ENCODE results near the gene MATN3.

The MATN3 gene

DNA sequence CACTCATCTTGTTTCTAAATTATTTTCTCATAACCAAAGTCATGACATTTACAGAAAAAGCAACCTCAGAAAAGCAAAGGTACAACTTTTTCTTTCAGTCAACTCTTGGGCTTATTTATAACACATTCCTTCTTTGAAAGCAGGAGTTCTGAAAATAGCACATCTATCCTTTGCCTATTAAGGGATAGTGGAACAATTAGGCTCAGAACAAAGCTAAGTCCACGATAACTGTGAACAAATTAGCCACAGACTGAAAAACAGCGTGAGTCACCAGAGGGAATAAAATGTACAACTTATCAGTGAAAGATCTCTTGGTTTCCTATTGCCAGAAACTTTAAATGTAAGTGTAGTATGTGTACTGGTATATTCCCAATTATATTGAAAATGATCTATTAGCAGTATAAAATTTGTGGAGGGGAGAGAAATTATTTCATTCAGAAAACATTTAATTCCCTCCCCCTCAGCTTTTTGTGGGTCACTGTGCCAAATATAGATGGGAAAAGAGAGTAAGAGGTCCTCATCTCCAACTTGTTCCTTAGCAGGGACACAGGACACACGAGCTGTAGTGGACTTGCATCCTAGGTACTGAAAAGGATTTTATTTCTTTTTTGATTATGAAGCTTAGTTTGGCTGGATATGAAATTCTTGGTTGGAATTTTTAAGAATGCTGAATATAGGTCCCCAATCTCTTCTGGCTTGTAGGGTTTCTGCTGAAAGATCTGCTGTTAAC lies 15.4 kb upstream of the MATN3 start:
- in situ Hi-C loops (cut with HindIII; ENCODE audit: low sequenced_read_pairs): no loop called here
- peak; percentile 22 for DNase-seq (ENCODE audit: low read depth, low spot score)

GRCh38 chr2:20027260-20027677 lies 14.8 kb upstream of the MATN3 start:
- TF ChIP-seq, protein P1, sequence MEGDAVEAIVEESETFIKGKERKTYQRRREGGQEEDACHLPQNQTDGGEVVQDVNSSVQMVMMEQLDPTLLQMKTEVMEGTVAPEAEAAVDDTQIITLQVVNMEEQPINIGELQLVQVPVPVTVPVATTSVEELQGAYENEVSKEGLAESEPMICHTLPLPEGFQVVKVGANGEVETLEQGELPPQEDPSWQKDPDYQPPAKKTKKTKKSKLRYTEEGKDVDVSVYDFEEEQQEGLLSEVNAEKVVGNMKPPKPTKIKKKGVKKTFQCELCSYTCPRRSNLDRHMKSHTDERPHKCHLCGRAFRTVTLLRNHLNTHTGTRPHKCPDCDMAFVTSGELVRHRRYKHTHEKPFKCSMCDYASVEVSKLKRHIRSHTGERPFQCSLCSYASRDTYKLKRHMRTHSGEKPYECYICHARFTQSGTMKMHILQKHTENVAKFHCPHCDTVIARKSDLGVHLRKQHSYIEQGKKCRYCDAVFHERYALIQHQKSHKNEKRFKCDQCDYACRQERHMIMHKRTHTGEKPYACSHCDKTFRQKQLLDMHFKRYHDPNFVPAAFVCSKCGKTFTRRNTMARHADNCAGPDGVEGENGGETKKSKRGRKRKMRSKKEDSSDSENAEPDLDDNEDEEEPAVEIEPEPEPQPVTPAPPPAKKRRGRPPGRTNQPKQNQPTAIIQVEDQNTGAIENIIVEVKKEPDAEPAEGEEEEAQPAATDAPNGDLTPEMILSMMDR (IDR thresholded peaks at IDR 0.05; ENCODE audit: low read depth, low read length): no peak
- no peak for DNase-seq (ENCODE audit: low read depth, low spot score)
- no peak overlapping the region for H3K4me3 ChIP-seq (ENCODE audit: low read depth, low read length)
- in situ Hi-C loops (cut with HindIII; ENCODE audit: low sequenced_read_pairs): no loop called here

More for the DNA sequence above, 15.4 kb upstream of the MATN3 start:
- no peak overlapping the region for H3K4me3 ChIP-seq (ENCODE audit: low read depth, low read length)
- TF ChIP-seq, protein P1 (IDR thresholded peaks at IDR 0.05; ENCODE audit: low read depth, low read length): no peak

DNA sequence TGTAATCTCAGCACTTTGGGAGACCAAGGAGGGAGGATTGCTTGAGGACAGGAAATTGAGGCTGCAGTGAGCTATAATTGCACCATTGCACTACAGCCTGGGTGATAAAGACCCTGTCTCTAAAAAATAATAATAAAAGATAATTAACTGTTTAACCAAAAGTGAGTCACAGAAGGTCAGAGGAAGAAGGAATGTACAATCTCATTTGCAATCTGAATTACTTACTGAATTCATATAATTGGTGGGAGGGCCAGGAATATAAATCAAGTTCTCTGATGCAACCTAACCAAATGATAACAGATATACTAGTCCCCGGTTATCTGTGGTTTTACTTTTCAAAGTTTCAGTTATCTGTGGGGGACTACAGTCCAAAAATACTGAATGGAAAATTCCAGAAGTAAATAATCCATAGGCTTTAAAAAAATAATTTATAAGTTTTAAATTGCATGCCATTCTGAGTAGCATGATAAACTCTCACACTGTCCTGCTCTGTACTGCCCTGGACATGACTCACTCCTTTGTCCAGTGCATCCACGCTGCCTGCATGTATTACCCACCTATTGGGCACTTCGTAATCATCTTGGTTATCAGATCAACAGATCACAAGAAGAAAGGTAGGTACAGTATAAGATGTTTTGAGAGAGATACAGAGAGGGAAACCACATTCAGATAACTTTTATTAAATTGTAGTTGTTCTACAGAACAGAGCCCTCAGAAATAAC lies 12.8 kb upstream of the MATN3 start:
- H3K4me3 ChIP-seq (ENCODE audit: low read depth, low read length): no peak overlapping the region
- TF ChIP-seq, protein P1 (IDR thresholded peaks at IDR 0.05; ENCODE audit: low read depth, low read length): no peak
- in situ Hi-C loops (cut with HindIII; ENCODE audit: low sequenced_read_pairs): no loop called here
- no peak for DNase-seq (ENCODE audit: low read depth, low spot score)

- TF ChIP-seq, protein P1 (IDR thresholded peaks at IDR 0.05; ENCODE audit: low read depth, low read length): no peak
- no peak for DNase-seq (ENCODE audit: low read depth, low spot score)
- no peak overlapping the region for H3K4me3 ChIP-seq (ENCODE audit: low read depth, low read length)
- in situ Hi-C loops (cut with HindIII; ENCODE audit: low sequenced_read_pairs): no loop called here
These were observed 11.2 kb upstream of the MATN3 start for GRCh38 chr2:20023688-20024087.

GRCh38 chr2:20021405-20022009 lies 9.0 kb upstream of the MATN3 start:
- TF ChIP-seq, protein P1 (IDR thresholded peaks at IDR 0.05; ENCODE audit: low read depth, low read length): no peak
- no peak overlapping the region for H3K4me3 ChIP-seq (ENCODE audit: low read depth, low read length)
- in situ Hi-C loops (cut with HindIII; ENCODE audit: low sequenced_read_pairs): no loop called here
- DNase-seq (ENCODE audit: low read depth, low spot score): no peak

DNA sequence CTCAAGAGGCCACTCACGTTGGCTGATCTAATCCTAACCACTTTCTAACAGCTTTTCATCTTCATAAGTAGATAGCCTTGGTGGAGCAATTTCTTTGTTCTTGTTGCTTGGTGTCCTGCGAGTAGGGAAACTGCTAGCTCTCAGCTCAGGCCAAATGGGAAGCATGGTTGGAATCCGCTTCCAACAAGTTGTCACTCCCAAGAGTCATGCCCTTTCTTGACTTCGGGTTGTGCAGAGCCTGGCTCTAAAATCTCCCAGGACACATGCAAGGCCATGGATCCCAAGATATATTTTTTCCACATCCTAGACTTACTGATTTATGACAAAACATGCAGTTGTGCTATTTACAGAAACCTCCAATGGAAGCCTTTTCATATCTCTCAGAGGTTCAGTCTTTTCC lies 7.3 kb upstream of the MATN3 start:
- H3K4me3 ChIP-seq (ENCODE audit: low read depth, low read length): no peak overlapping the region
- TF ChIP-seq, protein P1 (IDR thresholded peaks at IDR 0.05; ENCODE audit: low read depth, low read length): no peak
- no peak for DNase-seq (ENCODE audit: low read depth, low spot score)
- in situ Hi-C loops (cut with HindIII; ENCODE audit: low sequenced_read_pairs): no loop called here

Data from astrocyte of the spinal cord (primary cell).